Neuronal stem cell (in vitro differentiated cells): ENCODE results near the gene ASCC3.

Experiments used
- DNase-seq: peaks from one replicate; pipeline ENCODE4 v3.0.0-alpha.2; 2013; ENCODE audit warnings: low spot score
- H2AFZ ChIP-seq: one replicate; pipeline ENCODE4 v1.6.1; 2013; ENCODE audit warnings: mild to moderate bottlenecking, low read length, inconsistent platforms
- H2AK5ac ChIP-seq: 2 replicates; pipeline ENCODE4 v1.6.1; 2013; ENCODE audit warnings: low read depth, mild to moderate bottlenecking, inconsistent platforms, low read length, moderate library complexity, mixed read lengths
- H2BK120ac ChIP-seq: 2 replicates; pipeline ENCODE4 v1.6.1; 2013; ENCODE audit warnings: low read depth, mild to moderate bottlenecking, inconsistent platforms, low read length, moderate library complexity, mixed read lengths
- H2BK12ac ChIP-seq: one replicate; pipeline ENCODE4 v1.6.1; 2013; ENCODE audit warnings: low read length, inconsistent platforms
- H2BK15ac ChIP-seq: 2 replicates; pipeline ENCODE4 v1.6.1; 2013; ENCODE audit warnings: mild to moderate bottlenecking, low read length, inconsistent platforms, mixed read lengths
- H2BK5ac ChIP-seq: one replicate; pipeline ENCODE4 v1.6.1; 2013; ENCODE audit warnings: inconsistent platforms, mild to moderate bottlenecking, low read length, moderate library complexity
- H3K14ac ChIP-seq: one replicate; pipeline ENCODE4 v1.6.1; 2013; ENCODE audit warnings: low read length, inconsistent platforms
- H3K18ac ChIP-seq: 2 replicates; pipeline ENCODE4 v1.6.1; 2013; ENCODE audit warnings: low read length, inconsistent platforms
- H3K23ac ChIP-seq: 2 replicates; pipeline ENCODE4 v1.6.1; 2013; ENCODE audit warnings: low read depth, mild to moderate bottlenecking, mixed read lengths, low read length, inconsistent platforms; ENCODE audit not compliant: poor library complexity
- H3K27ac ChIP-seq: replicated peaks from 3 replicates; pipeline ENCODE4 v1.5.1; 2013; ENCODE audit warnings: low read length, inconsistent platforms
- H3K27me3 ChIP-seq, 3 experiments: 2 replicates each; pipeline ENCODE4 v1.6.1; 2013; ENCODE audit warnings: low read length in 3 of 3, mild to moderate bottlenecking in 2 of 3, inconsistent platforms in 1 of 3, low read depth in 1 of 3, mixed read lengths in 1 of 3, moderate library complexity in 1 of 3; ENCODE audit not compliant: control insufficient read depth in 3 of 3, insufficient read depth in 3 of 3
- H3K36me3 ChIP-seq, 2 donors: replicated peaks in 1 of 2; 2 replicates each; pipeline ENCODE4 v1.6.1; 2013; ENCODE audit warnings: low read length in 2 of 2; ENCODE audit not compliant: control insufficient read depth in 2 of 2, insufficient read depth in 2 of 2
- H3K4ac ChIP-seq: 2 replicates; pipeline ENCODE4 v1.6.1; 2013; ENCODE audit warnings: inconsistent platforms, mild to moderate bottlenecking, low read length, moderate library complexity
- H3K4me1 ChIP-seq, 2 donors: 1 replicate in 1 of 2; 2 replicates in 1 of 2; pipeline ENCODE4 v1.6.1; 2013; ENCODE audit warnings: low read length in 2 of 2, low read depth in 1 of 2; ENCODE audit not compliant: control insufficient read depth in 2 of 2, insufficient read depth in 1 of 2
- H3K4me2 ChIP-seq: one replicate; pipeline ENCODE4 v1.6.1; 2013; ENCODE audit warnings: mild to moderate bottlenecking, low read length, inconsistent platforms; ENCODE audit not compliant: insufficient read depth, poor library complexity, severe bottlenecking
- H3K4me3 ChIP-seq, 2 donors: 2 replicates each; pipeline ENCODE4 v1.5.1; 2013; ENCODE audit warnings: low read length in 2 of 2, mild to moderate bottlenecking in 2 of 2, inconsistent platforms in 1 of 2, moderate library complexity in 1 of 2
- H3K79me1 ChIP-seq: one replicate; pipeline ENCODE4 v1.6.1; 2013; ENCODE audit warnings: low read depth, mild to moderate bottlenecking, inconsistent platforms, low read length, moderate library complexity
- H3K9ac ChIP-seq: one replicate; pipeline ENCODE4 v1.6.1; 2013; ENCODE audit warnings: mild to moderate bottlenecking, low read depth, low read length, inconsistent platforms; ENCODE audit not compliant: poor library complexity
- H3K9me3 ChIP-seq, 2 donors: replicated peaks in 1 of 2; 2 replicates each; pipeline versions ENCODE3 to v1.6.1; 2013; ENCODE audit warnings: low read length in 2 of 2, mild to moderate bottlenecking in 2 of 2, inconsistent platforms in 1 of 2, low read depth in 1 of 2, mixed read lengths in 1 of 2, moderate library complexity in 1 of 2; ENCODE audit not compliant: control insufficient read depth in 2 of 2, insufficient read depth in 1 of 2
- H4K8ac ChIP-seq: one replicate; pipeline ENCODE4 v1.6.1; 2013; ENCODE audit warnings: low read depth, mild to moderate bottlenecking, inconsistent platforms, low read length, moderate library complexity
- H4K91ac ChIP-seq: one replicate; pipeline ENCODE4 v1.6.1; 2013; ENCODE audit warnings: low read length, low read depth, mild to moderate bottlenecking, inconsistent platforms; ENCODE audit not compliant: poor library complexity
- WGBS, 2 donors: extraction: QIAGEN DNeasy Blood & Tissue Kit; methylation state at CpG; one replicate each; pipeline ENCODE4 v1.1.7; 2013; ENCODE audit warnings: missing lambda C conversion rate in 2 of 2, mixed read lengths in 1 of 2; ENCODE audit not compliant: insufficient read length in 2 of 2, insufficient replicate concordance in 1 of 2; ENCODE audit errors: extremely low coverage in 2 of 2; 5-methylcytosine and 5-hydroxymethylcytosine counted together

The ASCC3 gene

DNA sequence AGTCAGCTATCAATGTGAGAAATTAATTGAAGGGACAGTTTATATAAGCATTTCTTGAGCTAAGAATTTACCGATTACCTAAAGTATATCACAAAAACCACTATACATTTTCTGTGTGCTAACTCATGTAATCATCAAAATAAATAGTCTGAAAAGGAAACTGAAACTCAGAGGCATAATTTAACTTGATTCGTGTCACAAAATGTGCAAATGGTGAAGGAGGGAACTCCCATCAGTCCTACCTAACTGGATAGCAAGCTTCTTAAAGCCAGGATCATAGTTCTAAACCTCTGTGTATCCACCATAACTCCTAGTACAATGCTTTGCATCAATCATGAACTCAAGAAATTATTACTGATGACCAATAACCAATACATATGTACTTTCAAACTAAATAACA, 91.0 kb downstream of the ASCC3 start:
- Histone ChIP-seq H3K36me3 (peaks cover 0 to 40% of the 10 kb centered on the region in 2 donors), H3K18ac (no peak overlapping the region), H2BK15ac (no peak overlapping the region), H2BK5ac (no peak overlapping the region), H3K4ac (no peak overlapping the region), H2AFZ (no peak overlapping the region), H2AK5ac (no peak overlapping the region), H3K4me2 (no peak overlapping the region), H3K27ac (no peak overlapping the region), H3K14ac (no peak overlapping the region), H2BK12ac (no peak overlapping the region), H3K27me3 (no peaks in the 10 kb centered on the region), H3K79me1 (no peaks in the 10 kb centered on the region), H3K23ac (no peak overlapping the region), H3K4me1 (peaks cover 0 to 4% of the 10 kb centered on the region in 2 donors), H3K9ac (no peak overlapping the region), H4K91ac (no peak overlapping the region), H2BK120ac (no peak overlapping the region), H4K8ac (no peak overlapping the region), H3K9me3 (no peaks in the 10 kb centered on the region), H3K4me3 (no peak overlapping the region)
- DNase-seq, result no peak
- WGBS, 2 donors, result no CpG with 5 or more reads among the region's 2 CpGs

DNA sequence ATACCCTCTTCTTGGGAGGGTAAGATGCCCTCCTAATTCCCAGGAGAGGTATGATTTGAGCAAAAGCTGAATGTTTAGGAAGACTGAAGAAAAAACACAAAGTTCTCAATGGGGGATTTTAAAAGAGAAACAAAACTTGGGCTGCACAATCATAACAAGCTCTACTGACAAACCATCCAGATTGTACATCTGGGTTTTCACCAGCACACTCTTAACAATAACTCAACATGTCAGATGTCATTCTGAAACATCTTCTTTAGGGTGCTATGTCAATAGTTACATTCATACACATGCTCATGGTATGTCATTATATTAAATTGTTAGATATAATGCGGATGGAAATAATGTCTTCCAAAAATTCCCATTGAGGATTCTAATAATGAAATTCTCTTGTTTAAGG, 95.1 kb downstream of the ASCC3 start:
- Histone ChIP-seq H3K79me1 (no peaks in the 10 kb centered on the region), H4K8ac (no peak overlapping the region), H4K91ac (no peak overlapping the region), H3K18ac (no peak overlapping the region), H3K27ac (no peak overlapping the region), H3K14ac (no peak overlapping the region), H3K23ac (no peak overlapping the region), H3K9ac (no peak overlapping the region), H3K4me1 (no peaks in the 10 kb centered on the region), H2AFZ (no peak overlapping the region), H2BK15ac (no peak overlapping the region), H3K9me3 (no peaks in the 10 kb centered on the region), H2AK5ac (no peak overlapping the region), H2BK120ac (no peak overlapping the region), H2BK12ac (no peak overlapping the region), H3K27me3 (no peaks in the 10 kb centered on the region), H3K4me3 (no peak overlapping the region), H2BK5ac (no peak overlapping the region), H3K4me2 (no peak overlapping the region), H3K36me3 (peaks cover 0 to 19% of the 10 kb centered on the region in 2 donors), H3K4ac (no peak overlapping the region)
- no CpG with 5 or more reads among the region's 1 CpG for WGBS, 2 donors
- DNase-seq, result no peak

DNA sequence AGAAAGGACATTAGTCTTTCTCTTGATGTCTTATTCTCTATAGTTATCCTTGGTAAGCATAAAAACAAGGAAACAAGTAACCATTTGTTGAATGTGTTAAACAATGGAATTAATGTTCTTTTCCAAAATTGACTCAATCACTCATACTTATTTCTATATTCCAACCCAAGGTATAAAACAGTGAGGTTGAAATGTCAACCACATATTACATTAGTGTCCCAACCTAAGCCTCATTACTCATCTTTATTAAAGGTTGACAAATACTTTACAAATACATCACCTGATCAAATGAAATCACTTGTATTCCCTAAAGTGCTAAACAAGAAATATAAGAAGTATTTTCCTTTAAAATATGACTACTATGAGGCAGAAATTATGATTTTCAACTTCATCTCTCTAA, 100.5 kb downstream of the ASCC3 start:
- Histone ChIP-seq H3K4me2 (no peak overlapping the region), H3K18ac (no peak overlapping the region), H2BK5ac (no peak overlapping the region), H3K9ac (no peak overlapping the region), H3K4ac (no peak overlapping the region), H2BK120ac (no peak overlapping the region), H3K27me3 (no peaks in the 10 kb centered on the region), H3K14ac (no peak overlapping the region), H2BK12ac (no peak overlapping the region), H3K79me1 (no peaks in the 10 kb centered on the region), H3K36me3 (peaks cover 0 to 9% of the 10 kb centered on the region in 2 donors), H3K4me1 (no peaks in the 10 kb centered on the region), H3K9me3 (no peaks in the 10 kb centered on the region), H4K91ac (no peak overlapping the region), H2AK5ac (no peak overlapping the region), H3K27ac (no peak overlapping the region), H2AFZ (no peak overlapping the region), H2BK15ac (no peak overlapping the region), H4K8ac (no peak overlapping the region), H3K4me3 (no peak overlapping the region), H3K23ac (no peak overlapping the region)
- DNase-seq, result no peak

DNA sequence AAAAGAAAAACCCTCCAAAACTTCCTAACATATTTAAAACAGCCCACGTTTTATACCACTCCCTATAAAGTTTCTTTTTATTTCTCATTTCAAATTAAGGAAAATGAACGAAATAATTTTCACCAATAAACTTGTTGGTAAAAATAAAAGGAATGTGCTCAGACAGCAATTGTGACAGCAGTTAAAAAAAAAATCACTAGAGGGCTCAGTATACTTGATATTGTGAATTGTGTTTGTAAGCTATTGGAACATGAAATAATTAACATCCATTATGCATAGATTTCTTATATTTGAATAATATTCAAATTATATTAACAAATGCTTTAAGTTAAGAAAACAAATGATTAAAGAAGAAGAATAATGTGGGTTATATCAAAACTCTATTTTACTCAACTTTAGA, 105.5 kb downstream of the ASCC3 start:
- Histone ChIP-seq H3K9me3 (no peaks in the 10 kb centered on the region), H4K8ac (no peak overlapping the region), H2BK12ac (no peak overlapping the region), H3K27me3 (no peaks in the 10 kb centered on the region), H3K4ac (no peak overlapping the region), H2AFZ (no peak overlapping the region), H3K14ac (no peak overlapping the region), H3K36me3 (peaks cover 0 to 8% of the 10 kb centered on the region in 2 donors), H3K27ac (no peak overlapping the region), H3K79me1 (no peaks in the 10 kb centered on the region), H4K91ac (no peak overlapping the region), H2BK15ac (no peak overlapping the region), H2BK5ac (no peak overlapping the region), H3K23ac (no peak overlapping the region), H3K4me2 (no peak overlapping the region), H3K18ac (no peak overlapping the region), H2BK120ac (no peak overlapping the region), H3K9ac (no peak overlapping the region), H3K4me3 (no peak overlapping the region), H3K4me1 (no peaks in the 10 kb centered on the region), H2AK5ac (no peak overlapping the region)
- no peak for DNase-seq
- 100% methylated on average over 1 of the region's 2 CpGs; no CpG with 5 or more reads in 1 of the 2 donors for WGBS, 2 donors
